Naive B cell (primary cell): ENCODE data around the gene MAPK8IP3. TPM values are rescaled to one million over a fixed set of nuclear protein-coding genes. Genes with fewer than 3 reads are reported as not detected.

Source experiments
- polyA plus RNA-seq, 6 donors: library from polyadenylated mRNA; unstranded; fragments of 300-500 nt; fragmentation: Illumina TruSeq; gene quantifications; one replicate each; pipeline ENCODE4 v1.2.3, GENCODE V29; 2021; ENCODE audit warnings: low read depth in 6 of 6

Gene MAPK8IP3
- polyA plus RNA-seq, 6 donors from 2014 or later, result 1.2 to 10.1 (median 2.2) TPM

Other genes starting within 250 kb of the MAPK8IP3 start
- gene CLCN7, start 231.2 kb upstream of the MAPK8IP3 start, polyA plus RNA-seq, result 10 to 100 TPM; 48.6 to 92.2 (median 61.4) TPM
- not detected for gene PTX4, start 217.3 kb upstream of the MAPK8IP3 start, polyA plus RNA-seq
- gene TELO2, start 212.8 kb upstream of the MAPK8IP3 start, polyA plus RNA-seq, result 10 to 100 TPM; 17.3 to 37.1 (median 26.3) TPM
- gene TMEM204, start 172.5 kb upstream of the MAPK8IP3 start, polyA plus RNA-seq, result 10 to 100 TPM in 2 of 6 donors, 1 to 10 TPM in 4; 5.2 to 23.9 (median 6.6) TPM
- 1 to 10 TPM in 5 of 6 donors, not detected in 1; 1.3 to 2.3 (median 2.2) TPM for gene IFT140, start 94.1 kb upstream of the MAPK8IP3 start, polyA plus RNA-seq
- 1 to 10 TPM; 1.8 to 6.0 (median 2.2) TPM for gene CRAMP1, start 93.8 kb upstream of the MAPK8IP3 start, polyA plus RNA-seq
- gene JPT2, start 27.9 kb upstream of the MAPK8IP3 start, polyA plus RNA-seq, result 10 to 100 TPM in 5 of 6 donors, 1 to 10 TPM in 1; 6.8 to 14.4 (median 11.5) TPM
- gene NME3, start 65.3 kb downstream of the MAPK8IP3 start, polyA plus RNA-seq, result 10 to 100 TPM; 32.0 to 61.1 (median 49.1) TPM
- 1 to 10 TPM in 1 of 6 donors, under 1 TPM in 5; 0.43 to 2.8 (median 0.93) TPM for gene EME2, start 66.6 kb downstream of the MAPK8IP3 start, polyA plus RNA-seq
- 100 to 1,000 TPM in 4 of 6 donors, 10 to 100 TPM in 2; 76.4 to 120 (median 108) TPM for gene MRPS34, start 66.9 kb downstream of the MAPK8IP3 start, polyA plus RNA-seq
- gene SPSB3, start 76.4 kb downstream of the MAPK8IP3 start, polyA plus RNA-seq, result 10 to 100 TPM; 30.2 to 54.1 (median 36.2) TPM
- gene NUBP2, start 76.8 kb downstream of the MAPK8IP3 start, polyA plus RNA-seq, result 100 to 1,000 TPM in 1 of 6 donors, 10 to 100 TPM in 5; 69.1 to 110 (median 81.0) TPM
- under 1 TPM in 1 of 6 donors, not detected in 5; 0.13 TPM for gene IGFALS, start 87.5 kb downstream of the MAPK8IP3 start, polyA plus RNA-seq
- 10 to 100 TPM; 21.1 to 68.5 (median 39.1) TPM for gene HAGH, start 120.6 kb downstream of the MAPK8IP3 start, polyA plus RNA-seq
- 10 to 100 TPM; 20.2 to 28.1 (median 24.5) TPM for gene FAHD1, start 121.0 kb downstream of the MAPK8IP3 start, polyA plus RNA-seq
- not detected for gene MEIOB, start 166.0 kb downstream of the MAPK8IP3 start, polyA plus RNA-seq
- not detected for gene HS3ST6, start 212.2 kb downstream of the MAPK8IP3 start, polyA plus RNA-seq
- 10 to 100 TPM; 15.6 to 34.5 (median 18.8) TPM for gene MSRB1, start 237.0 kb downstream of the MAPK8IP3 start, polyA plus RNA-seq
- gene RPL3L, start 248.5 kb downstream of the MAPK8IP3 start, polyA plus RNA-seq, result not detected